ENCODE measurements around the gene TDRD10. TPM values are rescaled to one million over a fixed set of nuclear protein-coding genes. Genes with fewer than 3 reads are reported as not detected.

TDRD10 gene
- total and polyA plus RNA-seq, 2 of the 8 experiments (the other 6 are each of a cell fraction or from before 2014, with no cell fraction given), result 0.15 to 0.27 TPM

- TF ChIP-seq SIX5 (IDR thresholded peaks at IDR 0.05; ENCODE audit: low read depth, low read length), result no peak
- TF ChIP-seq MAFK (IDR thresholded peaks at IDR 0.05; ENCODE audit: low read depth, low read length), result no peak
- Histone ChIP-seq H3K9me3 (ENCODE audit: insufficient read depth in 2 of 2, low read depth in 1 of 2, low read length in 1 of 2) (peaks cover 0 to 8% of the 10 kb centered on the region in 2 experiments; a peak in 1 of 4 replicates), H4K91ac (replicated peaks; ENCODE audit: insufficient read length, low read length) (no peak overlapping the region), H3K56ac (replicated peaks; ENCODE audit: insufficient read length, low read depth, low read length) (no peak overlapping the region), H3K79me2 (ENCODE audit: control insufficient read depth in 1 of 2, insufficient read depth in 2 of 2, low read length in 2 of 2) (no peaks in the 10 kb centered on the region), H3K14ac (ENCODE audit: insufficient read length) (no peak overlapping the region), H3K23me2 (ENCODE audit: low read depth, low read length) (no peaks in the 10 kb centered on the region), H3K36me3 (ENCODE audit: control insufficient read depth in 2 of 4, insufficient read depth in 4 of 4, low read length in 3 of 4) (no peaks in the 10 kb centered on the region), H3K4me2 (ENCODE audit: insufficient read depth in 1 of 2, low read depth in 2 of 2, low read length in 2 of 2) (no peak overlapping the region), H2BK120ac (replicated peaks; ENCODE audit: low read depth, low read length) (no peak overlapping the region), H2BK20ac (ENCODE audit: low read length) (no peak overlapping the region), H2BK15ac (ENCODE audit: low read length) (no peak overlapping the region), H2AFZ (ENCODE audit: low read length) (no peak overlapping the region), H3K4me1 (replicated peaks in 1 of 4; ENCODE audit: control insufficient read depth in 3 of 4, insufficient read depth in 4 of 4, low read length in 3 of 4) (peaks cover 0 to 4% (median 3%) of the 10 kb centered on the region in 4 experiments; a peak in 2 of 7 replicates), H4K20me1 (replicated peaks in 1 of 2; ENCODE audit: control insufficient read depth in 1 of 2, insufficient read depth in 2 of 2, low read length in 2 of 2) (no peaks in the 10 kb centered on the region), H3K27me3 (replicated peaks in 1 of 4; ENCODE audit: control insufficient read depth in 3 of 4, extremely low read depth in 1 of 4, insufficient read depth in 3 of 4, low read length in 3 of 4) (no peaks in the 10 kb centered on the region), H3K18ac (ENCODE audit: extremely low read depth, low read length) (no peak overlapping the region), H4K8ac (ENCODE audit: extremely low read depth, insufficient read depth, low read length) (no peak overlapping the region), H4K5ac (ENCODE audit: insufficient read length, low read depth, low read length) (no peak overlapping the region), H3K4ac (replicated peaks; ENCODE audit: insufficient read length, low read depth, low read length) (no peak overlapping the region), H3K79me1 (ENCODE audit: low read depth, low read length) (no peaks in the 10 kb centered on the region), H3K4me3 (ENCODE audit: extremely low read depth in 1 of 4, insufficient read depth in 2 of 4, low read depth in 3 of 4, low read length in 4 of 4) (no peak overlapping the region), H3K23ac (ENCODE audit: insufficient read length) (no peak overlapping the region), H2BK5ac (ENCODE audit: low read depth, low read length) (no peak overlapping the region), H3K27ac (ENCODE audit: low read depth, low read length) (no peak overlapping the region), H2AK5ac (ENCODE audit: low read depth, low read length) (no peak overlapping the region), H3K9ac (replicated peaks in 1 of 4; ENCODE audit: extremely low read depth in 1 of 4, low read depth in 3 of 4, low read length in 3 of 4) (no peak overlapping the region), H2BK12ac (ENCODE audit: low read depth, low read length) (no peak overlapping the region)
- FAIRE-seq, result no peak
- POLR2A ChIA-PET (ENCODE audit: partially characterized antibody), result interaction anchor here (1.6 kb wide), 1 partner anchor 10 kb away, joined by 3 read pairs; no protein-coding TSS in a partner anchor
- no peak for DNase-seq (ENCODE audit: low read depth in 1 of 2, low spot score in 2 of 2)
- 91% methylated on average over 7 of the region's 7 CpGs; no CpG with 5 or more reads in 1 of the 2 experiments for WGBS, 2 experiments (ENCODE audit: extremely low coverage in 1 of 2, insufficient coverage in 1 of 2, insufficient read length in 1 of 2, insufficient replicate concordance in 2 of 2, low coverage in 1 of 2, low lambda C conversion rate in 2 of 2, missing lambda C conversion rate in 1 of 2)
- CTCF ChIA-PET (ENCODE audit: partially characterized antibody), result interaction anchor here (6.1 to 6.9 kb wide), 2 partner anchors 10 to 56 kb away, joined by 41 to 63 read pairs; no protein-coding TSS in a partner anchor
Observed at GRCh38 chr1:154536570-154536969, 34.6 kb downstream of the TDRD10 start.

Data from H1 (cell line).